Prostate gland (tissue), 2 donors: ENCODE results near the gene TRIM69.

ENCODE experiments used
- POLR2AphosphoS5 ChIP-seq: sonication (generic); formaldehyde crosslinking; IDR thresholded peaks from one replicate; pipeline ENCODE4 v1.6.1; 2017; ENCODE audit warnings: antibody characterized with exemption
- TF ChIP-seq, protein P1 (sequence below), 4 experiments: fragments of 200-600 bp in 2 of 4; fragments of 450-650 bp in 2 of 4; sonication (generic) in 2 of 4; IDR thresholded peaks; 1 replicate in 3 of 4; 2 replicates in 1 of 4; pipeline ENCODE4 v1.5.1; 2016 to 2019; ENCODE audit warnings: antibody characterized with exemption in 4 of 4, mild to moderate bottlenecking in 2 of 4, moderate library complexity in 2 of 4

DNA sequence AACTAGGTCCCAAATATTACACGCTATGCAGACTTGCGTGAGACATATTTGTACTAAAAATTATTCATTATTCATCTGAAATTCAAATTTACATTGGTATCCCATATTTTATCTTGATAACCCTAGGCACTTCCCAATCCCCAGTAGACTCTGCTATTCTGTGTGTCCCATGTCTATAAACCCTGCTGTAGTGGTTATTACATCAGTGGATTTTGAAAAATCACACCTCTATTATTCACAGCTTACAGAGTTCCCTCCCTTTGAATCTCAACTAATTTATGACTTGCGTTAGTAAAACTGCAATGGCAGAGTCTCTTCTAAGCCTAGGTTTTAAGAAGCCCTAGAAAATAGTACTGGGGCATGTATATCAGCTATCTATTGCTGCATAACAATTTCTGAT lies 54.3 kb downstream of the TRIM69 start:
- no peak for TF ChIP-seq POLR2AphosphoS5
- TF ChIP-seq, protein P1, sequence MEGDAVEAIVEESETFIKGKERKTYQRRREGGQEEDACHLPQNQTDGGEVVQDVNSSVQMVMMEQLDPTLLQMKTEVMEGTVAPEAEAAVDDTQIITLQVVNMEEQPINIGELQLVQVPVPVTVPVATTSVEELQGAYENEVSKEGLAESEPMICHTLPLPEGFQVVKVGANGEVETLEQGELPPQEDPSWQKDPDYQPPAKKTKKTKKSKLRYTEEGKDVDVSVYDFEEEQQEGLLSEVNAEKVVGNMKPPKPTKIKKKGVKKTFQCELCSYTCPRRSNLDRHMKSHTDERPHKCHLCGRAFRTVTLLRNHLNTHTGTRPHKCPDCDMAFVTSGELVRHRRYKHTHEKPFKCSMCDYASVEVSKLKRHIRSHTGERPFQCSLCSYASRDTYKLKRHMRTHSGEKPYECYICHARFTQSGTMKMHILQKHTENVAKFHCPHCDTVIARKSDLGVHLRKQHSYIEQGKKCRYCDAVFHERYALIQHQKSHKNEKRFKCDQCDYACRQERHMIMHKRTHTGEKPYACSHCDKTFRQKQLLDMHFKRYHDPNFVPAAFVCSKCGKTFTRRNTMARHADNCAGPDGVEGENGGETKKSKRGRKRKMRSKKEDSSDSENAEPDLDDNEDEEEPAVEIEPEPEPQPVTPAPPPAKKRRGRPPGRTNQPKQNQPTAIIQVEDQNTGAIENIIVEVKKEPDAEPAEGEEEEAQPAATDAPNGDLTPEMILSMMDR (IDR thresholded peaks at IDR 0.05) = no peak
